ENCODE data around the gene SGMS1.
A peak's percentile ranks its signal among the peaks of the same experiment; 100 is the strongest.
"Not testable (repeated sequence)": the region's sequence is repeated elsewhere in the genome, so short reads cannot be mapped to it uniquely, and the experiment has no call there.

SGMS1 gene
- total RNA-seq, result 38.1 to 43.0 reads per million in 2 donors

GRCh38 chr10:50623663-50624412, at the start of gene SGMS1:
TSS of gene SGMS1 (minus strand) at chr10:50623956. CDS start at chr10:50344114, 279,842 bp downstream.
- DNase-seq, result peak; percentile 68

GRCh38 chr10:50672152-50672551, 48.4 kb upstream of the SGMS1 start:
- DNase-seq, result not testable (repeated sequence)

- not testable (repeated sequence) for DNase-seq
These were observed 47.9 kb upstream of the SGMS1 start for GRCh38 chr10:50671645-50672044.

- not testable (repeated sequence) for DNase-seq
These were observed 46.2 kb upstream of the SGMS1 start for GRCh38 chr10:50669957-50670356.

- DNase-seq, result not testable (repeated sequence)
These were observed 43.6 kb upstream of the SGMS1 start for GRCh38 chr10:50667353-50667752.

- DNase-seq, result not testable (repeated sequence)
These were observed 38.7 kb upstream of the SGMS1 start for GRCh38 chr10:50662420-50662819.

- not testable (repeated sequence) for DNase-seq
These were observed 37.8 kb upstream of the SGMS1 start for GRCh38 chr10:50661563-50661962.

- not testable (repeated sequence) for DNase-seq
These were observed 36.3 kb upstream of the SGMS1 start for GRCh38 chr10:50659865-50660730.

- not testable (repeated sequence) for DNase-seq
These were observed 35.5 kb upstream of the SGMS1 start for GRCh38 chr10:50659016-50659864.

- DNase-seq, result no peak
These were observed 34.4 kb upstream of the SGMS1 start for GRCh38 chr10:50658165-50658564.

- no peak for DNase-seq
These were observed 30.0 kb upstream of the SGMS1 start for GRCh38 chr10:50653758-50654157.

- DNase-seq, result no peak
These were observed 29.4 kb upstream of the SGMS1 start for GRCh38 chr10:50653142-50653541.

GRCh38 chr10:50651808-50652207, 28.1 kb upstream of the SGMS1 start:
- no peak for DNase-seq

GRCh38 chr10:50650481-50650880, 26.7 kb upstream of the SGMS1 start:
- DNase-seq, result no peak

GRCh38 chr10:50648935-50649227, 25.1 kb upstream of the SGMS1 start:
- DNase-seq, result no peak

GRCh38 chr10:50648089-50648934, 24.6 kb upstream of the SGMS1 start:
- DNase-seq, result no peak

GRCh38 chr10:50647350-50647749, 23.6 kb upstream of the SGMS1 start:
- not testable (repeated sequence) for DNase-seq

GRCh38 chr10:50645236-50645635, 21.5 kb upstream of the SGMS1 start:
- DNase-seq, result no peak

GRCh38 chr10:50641626-50642025, 17.9 kb upstream of the SGMS1 start:
- no peak for DNase-seq

- no peak for DNase-seq
These were observed 16.5 kb upstream of the SGMS1 start for GRCh38 chr10:50640238-50640637.

GRCh38 chr10:50636618-50637579, 13.1 kb upstream of the SGMS1 start:
- DNase-seq, result no peak
